Hepatocyte (in vitro differentiated cells): ENCODE measurements around the gene PRSS21. TPM values are rescaled to one million over a fixed set of nuclear protein-coding genes. Genes with fewer than 3 reads are reported as not detected.

ENCODE experiments used
- DNase-seq: peaks from one replicate; pipeline ENCODE4 v3.0.0-alpha.2; 2016; ENCODE audit warnings: low spot score
- H2AFZ ChIP-seq: fragments of 200-600 bp; sonication (generic); 2 replicates; pipeline ENCODE4 v1.6.0; 2016; ENCODE audit warnings: antibody characterized with exemption, mild to moderate bottlenecking
- H3K27ac ChIP-seq: fragments of 200-600 bp; sonication (generic); 2 replicates; pipeline ENCODE4 v1.5.1; 2016; ENCODE audit warnings: mild to moderate bottlenecking
- H3K27me3 ChIP-seq: fragments of 200-600 bp; sonication (generic); 2 replicates; pipeline ENCODE4 v1.6.1; 2016
- H3K36me3 ChIP-seq: fragments of 200-600 bp; sonication (generic); replicated peaks from 2 replicates; pipeline ENCODE4 v1.5.1; 2016; ENCODE audit warnings: low read depth; ENCODE audit not compliant: insufficient read depth
- H3K4me1 ChIP-seq: fragments of 200-600 bp; sonication (generic); 2 replicates; pipeline ENCODE4 v1.5.1; 2016; ENCODE audit warnings: mild to moderate bottlenecking, moderate library complexity; ENCODE audit not compliant: insufficient read depth
- H3K4me2 ChIP-seq: fragments of 200-600 bp; sonication (generic); 2 replicates; pipeline ENCODE4 v1.6.0; 2016
- H3K4me3 ChIP-seq: fragments of 200-600 bp; sonication (generic); 2 replicates; pipeline ENCODE4 v1.5.1; 2016; ENCODE audit warnings: mild to moderate bottlenecking
- H3K79me2 ChIP-seq: fragments of 200-600 bp; sonication (generic); 2 replicates; pipeline ENCODE4 v1.6.0; 2017; ENCODE audit warnings: mild to moderate bottlenecking
- H3K9me2 ChIP-seq: fragments of 200-600 bp; sonication (generic); replicated peaks from 2 replicates; pipeline ENCODE4 v1.6.0; 2017; ENCODE audit warnings: mild to moderate bottlenecking; ENCODE audit not compliant: insufficient read depth
- H3K9me3 ChIP-seq: fragments of 200-600 bp; sonication (generic); 2 replicates; pipeline ENCODE4 v1.5.1; 2016; ENCODE audit warnings: low read depth, mild to moderate bottlenecking
- H4K20me1 ChIP-seq: fragments of 200-600 bp; sonication (generic); 2 replicates; pipeline ENCODE4 v1.6.0; 2016; ENCODE audit warnings: mild to moderate bottlenecking; ENCODE audit not compliant: insufficient read depth, poor library complexity, severe bottlenecking
- EZH2 ChIP-seq: fragments of 200-600 bp; sonication (generic); IDR thresholded peaks from 2 replicates; pipeline ENCODE4 v1.6.1; 2016; ENCODE audit warnings: antibody characterized with exemption, mild to moderate bottlenecking, borderline replicate concordance
- EZH2phosphoT487 ChIP-seq: fragments of 200-600 bp; sonication (generic); IDR thresholded peaks from one replicate; pipeline ENCODE4 v1.6.1; 2018; ENCODE audit warnings: antibody characterized with exemption, mild to moderate bottlenecking, low read depth, moderate library complexity; ENCODE audit not compliant: unreplicated experiment, severe bottlenecking
- WGBS: methylation state at CpG from one replicate; pipeline ENCODE4 v1.1.6; 2016; ENCODE audit warnings: low lambda C conversion rate; ENCODE audit errors: missing lambda C conversion rate; 5-methylcytosine and 5-hydroxymethylcytosine counted together
- polyA plus RNA-seq: library from polyadenylated mRNA; unstranded; fragments of >200 nt; fragmentation: Nextera tagmentation; extraction: Ambion mirVana; gene quantifications from 2 replicates; pipeline ENCODE4 v1.2.1, GENCODE V29; 2016
- total RNA-seq: library from RNA; depleted of rRNA; stranded (reverse); fragments of >200 nt; gene quantifications from 2 replicates; pipeline ENCODE4 v1.2.3, GENCODE V29; 2014
- TF ChIP-seq, protein P1 (sequence below): fragments of 200-600 bp; sonication (generic); IDR thresholded peaks from 2 replicates; pipeline ENCODE4 v1.5.1; 2016; ENCODE audit warnings: antibody characterized with exemption, mild to moderate bottlenecking; ENCODE audit not compliant: poor library complexity

PRSS21 gene
- total and polyA plus RNA-seq, 2 experiments from 2014 or later, result not detected

DNA sequence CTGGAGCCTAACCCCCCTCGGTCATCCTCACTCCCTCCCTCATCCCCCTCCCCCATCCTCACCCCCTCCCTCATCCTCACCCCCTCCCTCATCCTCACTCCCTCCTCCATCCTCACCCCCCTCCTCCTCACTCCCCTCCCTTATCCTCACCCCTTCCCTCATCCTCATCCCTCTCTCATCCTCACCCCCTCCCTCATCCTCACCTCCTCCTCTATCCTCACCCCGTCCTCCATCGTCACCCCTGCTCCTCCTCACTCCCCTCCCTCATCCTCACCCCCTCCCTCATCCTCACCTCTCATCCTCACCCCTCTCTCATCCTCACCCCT, 30.2 kb upstream of the PRSS21 start:
- Histone ChIP-seq H3K4me2 (no peak overlapping the region), H3K27me3 (no peaks in the 10 kb centered on the region), H3K36me3 (no peaks in the 10 kb centered on the region), H3K9me2 (no peaks in the 10 kb centered on the region), H2AFZ (no peak overlapping the region), H3K4me1 (no peaks in the 10 kb centered on the region), H3K79me2 (no peaks in the 10 kb centered on the region), H3K4me3 (no peak overlapping the region), H4K20me1 (no peaks in the 10 kb centered on the region), H3K27ac (no peak overlapping the region), H3K9me3 (no peaks in the 10 kb centered on the region)
- DNase-seq, result no peak
- TF ChIP-seq EZH2 (no peak), EZH2phosphoT487 (no peak)
- TF ChIP-seq, protein P1, sequence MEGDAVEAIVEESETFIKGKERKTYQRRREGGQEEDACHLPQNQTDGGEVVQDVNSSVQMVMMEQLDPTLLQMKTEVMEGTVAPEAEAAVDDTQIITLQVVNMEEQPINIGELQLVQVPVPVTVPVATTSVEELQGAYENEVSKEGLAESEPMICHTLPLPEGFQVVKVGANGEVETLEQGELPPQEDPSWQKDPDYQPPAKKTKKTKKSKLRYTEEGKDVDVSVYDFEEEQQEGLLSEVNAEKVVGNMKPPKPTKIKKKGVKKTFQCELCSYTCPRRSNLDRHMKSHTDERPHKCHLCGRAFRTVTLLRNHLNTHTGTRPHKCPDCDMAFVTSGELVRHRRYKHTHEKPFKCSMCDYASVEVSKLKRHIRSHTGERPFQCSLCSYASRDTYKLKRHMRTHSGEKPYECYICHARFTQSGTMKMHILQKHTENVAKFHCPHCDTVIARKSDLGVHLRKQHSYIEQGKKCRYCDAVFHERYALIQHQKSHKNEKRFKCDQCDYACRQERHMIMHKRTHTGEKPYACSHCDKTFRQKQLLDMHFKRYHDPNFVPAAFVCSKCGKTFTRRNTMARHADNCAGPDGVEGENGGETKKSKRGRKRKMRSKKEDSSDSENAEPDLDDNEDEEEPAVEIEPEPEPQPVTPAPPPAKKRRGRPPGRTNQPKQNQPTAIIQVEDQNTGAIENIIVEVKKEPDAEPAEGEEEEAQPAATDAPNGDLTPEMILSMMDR, result no peak
- no CpG with 5 or more reads among the region's 3 CpGs for WGBS

DNA sequence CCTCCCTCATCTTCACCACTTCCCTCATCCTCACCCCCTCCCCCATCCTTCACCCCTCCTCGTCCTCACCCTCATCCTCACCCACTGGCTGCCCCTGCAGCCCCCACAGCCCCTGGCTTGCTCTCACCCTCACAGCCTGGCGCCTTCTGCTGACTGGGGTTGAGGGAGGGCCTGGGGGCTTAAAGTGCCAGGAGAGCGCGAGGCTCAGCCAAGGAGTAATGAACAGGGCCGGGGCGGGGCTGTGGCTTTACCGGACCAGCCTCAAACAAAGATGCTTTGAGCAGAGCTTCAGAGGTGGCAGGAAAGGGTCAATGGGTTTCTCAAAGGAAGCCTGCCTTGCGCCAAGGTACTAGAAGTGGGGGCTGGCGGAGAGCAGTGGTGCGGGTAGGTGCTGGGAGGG, 29.6 kb upstream of the PRSS21 start, which contains the start of gene PRSS33:
TSS of gene PRSS33 (minus strand) at position 155 of the 400 bp plus-strand sequence. CDS start 1,013 bp downstream, outside the sequence.
- TF ChIP-seq EZH2phosphoT487 (no peak), EZH2 (no peak)
- TF ChIP-seq, protein P1, result no peak
- Histone ChIP-seq H3K27me3 (no peaks in the 10 kb centered on the region), H2AFZ (no peak within 1 kb of the TSS), H3K4me1 (no peaks in the 10 kb centered on the region), H3K9me2 (no peaks in the 10 kb centered on the region), H3K79me2 (no peaks in the 10 kb centered on the region), H3K36me3 (no peaks in the 10 kb centered on the region), H3K27ac (no peak within 1 kb of the TSS), H3K4me3 (no peak within 1 kb of the TSS), H3K4me2 (no peak within 1 kb of the TSS), H3K9me3 (no peaks in the 10 kb centered on the region), H4K20me1 (no peaks in the 10 kb centered on the region)
- 61% methylated on average over 9 of the region's 10 CpGs for WGBS
- DNase-seq, result no peak

DNA sequence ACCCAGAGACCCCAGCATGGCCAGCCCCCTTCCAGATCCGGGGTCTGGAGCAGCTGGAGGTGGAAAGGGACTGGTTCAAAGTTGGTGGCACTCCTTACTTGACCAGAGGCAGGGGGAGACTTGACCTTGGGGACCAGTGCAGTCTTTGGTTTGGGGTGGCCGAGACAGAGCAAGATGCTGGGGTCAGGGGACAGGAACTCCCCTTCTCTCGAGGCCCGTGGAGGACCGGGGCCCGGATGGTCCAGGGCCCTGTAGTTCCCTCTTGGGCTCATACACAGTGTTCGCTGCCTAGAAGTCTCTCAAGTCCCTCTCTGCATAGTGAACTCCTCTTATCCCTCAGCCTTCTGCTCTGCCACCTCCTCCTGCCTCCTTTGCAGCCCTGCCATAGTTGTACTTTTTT, 29.1 kb upstream of the PRSS21 start:
- H3K9me2 ChIP-seq, result no peaks in the 10 kb centered on the region
- no peak overlapping the region for H3K27ac ChIP-seq
- DNase-seq, result no peak
- no peaks in the 10 kb centered on the region for H3K36me3 ChIP-seq
- no peaks in the 10 kb centered on the region for H3K27me3 ChIP-seq
- no peak overlapping the region for H2AFZ ChIP-seq
- H3K79me2 ChIP-seq, result no peaks in the 10 kb centered on the region
- no peaks in the 10 kb centered on the region for H4K20me1 ChIP-seq
- TF ChIP-seq, protein P1, result no peak
- no peak for TF ChIP-seq EZH2phosphoT487
- no peak for TF ChIP-seq EZH2
- no peak overlapping the region for H3K4me2 ChIP-seq
- H3K9me3 ChIP-seq, result no peaks in the 10 kb centered on the region
- H3K4me3 ChIP-seq, result no peak overlapping the region
- WGBS, result 61% methylated on average over 7 of the region's 7 CpGs
- H3K4me1 ChIP-seq, result no peaks in the 10 kb centered on the region

DNA sequence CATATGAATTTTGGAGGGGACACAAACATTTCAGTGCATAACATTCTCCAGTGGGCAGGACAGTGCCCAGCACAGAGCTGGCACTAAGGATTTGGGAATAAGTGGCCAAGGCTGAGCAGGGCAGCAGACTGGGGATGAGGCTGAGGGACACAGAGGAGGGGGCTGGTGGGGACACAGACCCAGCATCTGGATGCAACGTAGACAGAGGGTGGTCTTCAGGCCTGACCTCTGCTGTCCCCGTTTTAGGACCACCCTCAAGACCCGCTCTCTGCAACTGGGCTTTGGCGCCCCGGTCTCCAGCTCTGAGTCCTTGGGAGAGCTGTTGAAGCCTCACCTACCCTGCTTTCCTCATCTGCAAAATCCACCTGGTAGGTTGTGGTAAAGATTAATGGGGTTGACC, 26.4 kb upstream of the PRSS21 start:
- no peaks in the 10 kb centered on the region for H3K79me2 ChIP-seq
- no peak overlapping the region for H3K4me3 ChIP-seq
- H3K27ac ChIP-seq, result no peak overlapping the region
- WGBS, result 87% methylated on average over 5 of the region's 5 CpGs
- no peaks in the 10 kb centered on the region for H3K9me2 ChIP-seq
- H3K9me3 ChIP-seq, result no peaks in the 10 kb centered on the region
- TF ChIP-seq EZH2phosphoT487, result no peak
- no peak for TF ChIP-seq EZH2
- TF ChIP-seq, protein P1, result no peak
- no peak for DNase-seq
- no peak overlapping the region for H3K4me2 ChIP-seq
- no peaks in the 10 kb centered on the region for H3K27me3 ChIP-seq
- H3K4me1 ChIP-seq, result peaks cover 3% of the 10 kb centered on the region
- H4K20me1 ChIP-seq, result no peaks in the 10 kb centered on the region
- no peaks in the 10 kb centered on the region for H3K36me3 ChIP-seq
- no peak overlapping the region for H2AFZ ChIP-seq
